ENCODE data around the gene MRPL1.

DNA sequence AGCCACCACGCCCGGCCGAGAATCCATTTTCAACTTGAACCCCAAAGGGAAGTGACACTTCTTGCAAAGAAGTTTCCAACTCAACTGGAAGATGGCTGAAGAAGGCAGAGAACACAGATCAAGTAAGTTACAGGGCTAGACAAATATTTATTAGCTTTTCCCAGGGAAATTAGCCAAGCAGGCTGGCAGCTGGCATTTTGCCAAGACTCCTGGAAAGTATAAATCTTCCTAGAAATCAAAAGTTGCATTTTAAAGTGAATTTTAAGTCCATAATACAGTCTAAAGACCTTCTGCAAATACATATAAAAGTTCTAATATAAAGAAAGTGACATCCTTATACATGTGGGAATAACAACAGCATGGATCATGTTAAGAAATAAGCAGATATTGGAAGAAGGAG, 3.4 kb upstream of the MRPL1 start:
- TF ChIP-seq, protein P1, sequence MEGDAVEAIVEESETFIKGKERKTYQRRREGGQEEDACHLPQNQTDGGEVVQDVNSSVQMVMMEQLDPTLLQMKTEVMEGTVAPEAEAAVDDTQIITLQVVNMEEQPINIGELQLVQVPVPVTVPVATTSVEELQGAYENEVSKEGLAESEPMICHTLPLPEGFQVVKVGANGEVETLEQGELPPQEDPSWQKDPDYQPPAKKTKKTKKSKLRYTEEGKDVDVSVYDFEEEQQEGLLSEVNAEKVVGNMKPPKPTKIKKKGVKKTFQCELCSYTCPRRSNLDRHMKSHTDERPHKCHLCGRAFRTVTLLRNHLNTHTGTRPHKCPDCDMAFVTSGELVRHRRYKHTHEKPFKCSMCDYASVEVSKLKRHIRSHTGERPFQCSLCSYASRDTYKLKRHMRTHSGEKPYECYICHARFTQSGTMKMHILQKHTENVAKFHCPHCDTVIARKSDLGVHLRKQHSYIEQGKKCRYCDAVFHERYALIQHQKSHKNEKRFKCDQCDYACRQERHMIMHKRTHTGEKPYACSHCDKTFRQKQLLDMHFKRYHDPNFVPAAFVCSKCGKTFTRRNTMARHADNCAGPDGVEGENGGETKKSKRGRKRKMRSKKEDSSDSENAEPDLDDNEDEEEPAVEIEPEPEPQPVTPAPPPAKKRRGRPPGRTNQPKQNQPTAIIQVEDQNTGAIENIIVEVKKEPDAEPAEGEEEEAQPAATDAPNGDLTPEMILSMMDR (conservative IDR thresholded peaks at IDR 0.05; ENCODE audit: low read length), result no peak
- TF ChIP-seq EZH2phosphoT487 (IDR thresholded peaks at IDR 0.05; ENCODE audit: borderline replicate concordance, low read depth, low read length), result no peak
